ENCODE measurements around the gene SLC16A5.

SLC16A5 gene

DNA sequence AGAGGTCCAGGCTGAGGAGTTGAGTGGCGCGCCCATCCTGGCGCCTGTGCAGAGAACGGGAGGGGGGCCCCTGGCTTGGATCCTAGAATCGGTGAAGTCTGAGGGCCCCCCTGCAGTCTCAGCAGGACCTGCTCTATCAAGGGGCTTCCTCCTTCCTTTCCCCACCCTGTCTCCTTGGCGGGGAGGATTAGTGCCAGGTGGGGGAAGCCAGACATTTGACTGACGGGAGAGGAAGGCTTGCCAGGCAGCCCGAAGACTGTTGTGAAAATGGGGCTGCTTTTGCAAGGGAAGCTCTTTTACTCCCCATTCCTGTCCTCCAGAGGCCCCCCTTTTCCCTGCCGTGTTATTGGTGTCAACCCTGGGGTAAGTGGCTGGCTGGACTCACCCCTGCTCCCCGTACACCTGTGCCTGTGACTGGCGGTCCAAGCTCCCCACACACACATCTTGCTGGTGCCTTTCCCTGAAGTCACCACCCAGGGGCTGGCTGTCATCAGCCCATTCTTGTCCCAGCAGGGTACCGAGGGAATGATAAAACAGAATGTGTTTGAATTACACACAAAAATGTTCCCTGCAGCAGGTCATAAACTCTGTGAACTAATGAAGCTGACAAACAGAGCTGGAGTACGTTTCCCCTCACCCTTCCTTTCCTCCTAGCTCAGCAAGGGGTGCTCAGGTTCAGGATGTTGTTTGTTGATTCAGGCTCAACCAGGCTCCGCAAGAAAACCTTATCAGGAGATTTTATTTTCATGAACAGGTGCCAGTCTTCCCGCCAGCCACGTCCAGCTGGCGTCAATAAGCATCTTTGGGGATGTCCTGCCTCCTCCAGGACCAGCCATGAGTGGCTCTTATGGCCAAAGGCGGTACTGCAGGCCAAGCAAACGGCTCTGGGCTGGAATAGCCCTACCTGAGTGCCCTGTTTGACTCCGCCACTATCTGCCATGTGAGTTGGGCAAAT, 17.6 kb downstream of the SLC16A5 start:
- DNase-seq (ENCODE audit: insufficient read length, low spot score) (peak; percentile 83), FAIRE-seq (peak; percentile 67)

DNA sequence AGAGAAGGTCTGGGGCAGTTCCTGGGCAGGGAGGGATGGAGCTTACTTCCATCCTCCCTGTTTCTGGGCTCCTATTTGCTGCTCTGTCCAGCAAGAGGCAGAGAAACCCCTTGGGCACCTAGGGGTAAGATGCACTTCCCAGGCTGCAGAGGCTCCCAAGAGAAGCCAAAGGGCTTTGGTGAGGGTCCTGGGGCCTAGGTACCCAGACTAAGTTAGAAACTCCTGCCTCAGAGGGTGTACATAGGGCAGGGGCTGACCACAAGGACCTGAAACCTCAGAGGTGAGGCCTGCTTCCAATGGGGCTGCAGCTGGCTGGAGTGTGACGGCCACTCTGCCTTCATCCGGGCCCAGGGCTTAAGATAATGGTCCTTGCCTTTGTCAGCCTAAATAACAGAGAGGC, 20.4 kb downstream of the SLC16A5 start:
- FAIRE-seq (no peak), DNase-seq (ENCODE audit: insufficient read length, low spot score) (no peak)
- no peak for TF ChIP-seq POLR2A (IDR thresholded peaks at IDR 0.05; ENCODE audit: low read depth, low read length)

More for the DNA sequence above, 17.6 kb downstream of the SLC16A5 start:
- no peak for TF ChIP-seq POLR2A (IDR thresholded peaks at IDR 0.05; ENCODE audit: low read depth, low read length)

DNA sequence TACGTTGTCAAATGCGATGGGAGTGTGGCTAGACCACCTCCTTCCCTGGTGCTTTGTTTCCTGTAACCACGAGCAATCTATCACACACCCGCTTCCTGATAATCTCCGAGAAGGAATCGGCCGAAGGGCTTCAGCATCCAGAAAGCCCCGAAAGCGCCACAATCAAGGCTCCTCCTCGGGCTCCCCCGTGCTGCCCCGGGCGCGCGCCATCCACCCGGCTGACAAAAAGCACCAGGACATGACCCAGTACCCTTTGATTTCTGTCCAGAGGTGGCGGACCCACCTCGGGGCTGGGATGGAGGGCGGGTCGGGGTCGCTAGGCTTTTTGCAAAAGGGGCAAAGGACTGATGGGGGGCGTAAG, 21.3 kb downstream of the SLC16A5 start:
- FAIRE-seq (no peak), DNase-seq (ENCODE audit: insufficient read length, low spot score) (no peak)
- TF ChIP-seq POLR2A (IDR thresholded peaks at IDR 0.05; ENCODE audit: low read depth, low read length), result no peak

DNA sequence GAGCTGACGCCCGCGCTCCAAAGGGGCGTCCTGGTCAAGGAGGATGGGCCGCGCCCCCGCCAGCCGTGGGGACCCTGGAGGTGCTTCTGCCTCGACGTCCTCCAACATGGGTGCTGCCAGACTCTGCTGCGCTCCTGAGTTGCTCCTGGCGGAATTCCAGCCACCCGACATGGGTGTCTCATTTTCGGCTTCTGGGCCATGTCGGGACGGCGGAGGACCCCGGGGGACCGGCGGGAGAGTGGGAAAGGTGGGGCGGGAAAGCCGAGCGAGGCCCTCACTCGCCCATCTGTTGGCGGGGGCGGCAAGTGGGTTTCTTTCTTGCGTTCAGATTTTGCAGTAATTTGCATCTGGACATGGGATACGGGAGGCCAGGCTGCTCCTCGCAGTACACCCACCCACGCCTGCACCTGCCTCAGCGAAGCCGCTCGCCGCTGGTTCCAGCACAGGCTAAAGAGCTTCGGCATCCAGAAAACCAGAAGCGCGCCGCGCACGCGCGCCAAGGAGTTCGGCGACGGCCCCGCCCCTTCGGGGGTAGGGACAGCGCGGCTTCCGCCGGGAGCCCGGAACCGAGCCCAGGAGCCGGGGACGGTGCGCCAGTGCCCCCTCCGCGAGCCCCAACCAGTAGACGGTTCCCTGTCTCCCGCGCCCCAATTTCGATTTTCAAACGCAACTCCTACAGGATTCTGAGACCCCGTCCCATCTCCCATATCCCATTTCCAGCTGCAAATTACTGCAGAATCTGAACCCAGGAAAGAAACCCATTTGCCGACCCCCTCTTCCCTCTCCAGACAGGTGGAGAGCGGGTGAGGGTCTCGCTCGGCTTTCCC, 21.9 kb downstream of the SLC16A5 start, which contains the start of gene ARMC7:
ARMC7 (plus strand) TSS at position 563 of the 827 bp plus-strand sequence. CDS start 320 bp downstream, outside the sequence.
- peak; percentile 98 for DNase-seq (ENCODE audit: insufficient read length, low spot score)
- FAIRE-seq, result no peak
- TF ChIP-seq POLR2A (IDR thresholded peaks at IDR 0.05; ENCODE audit: low read depth, low read length), result peak; percentile 84

GRCh38 chr17:75110234-75110937, 22.6 kb downstream of the SLC16A5 start:
- DNase-seq (ENCODE audit: insufficient read length, low spot score), result no peak
- no peak for FAIRE-seq
- no peak for TF ChIP-seq POLR2A (IDR thresholded peaks at IDR 0.05; ENCODE audit: low read depth, low read length)

DNA sequence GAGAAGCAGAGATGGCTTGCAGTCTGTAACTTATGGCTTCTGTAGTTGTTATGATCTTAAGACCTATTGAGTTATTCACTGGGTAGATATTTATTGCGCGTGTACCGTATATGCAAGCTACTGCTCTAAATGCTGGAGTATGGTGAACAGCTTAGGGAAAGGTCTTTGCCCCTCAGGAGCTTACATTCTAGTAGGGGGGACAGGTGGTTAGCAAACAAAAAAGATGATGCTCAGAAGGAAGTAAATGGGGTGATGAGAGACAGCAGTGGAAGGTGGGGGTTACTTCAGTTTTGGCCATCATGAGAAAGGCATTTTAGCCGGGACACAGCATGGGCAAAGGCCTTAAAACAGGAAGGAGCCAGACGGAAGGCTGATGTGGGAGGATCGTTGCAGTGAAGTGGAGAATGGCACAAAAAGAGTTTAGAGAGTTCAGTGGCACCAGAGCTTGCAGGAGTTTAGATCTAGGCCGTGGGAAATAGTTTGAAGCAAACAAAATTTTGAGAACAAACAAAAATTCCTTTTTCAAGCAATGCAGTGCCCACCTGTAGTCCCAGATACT, 24.1 kb downstream of the SLC16A5 start:
- FAIRE-seq (no peak), DNase-seq (ENCODE audit: insufficient read length, low spot score) (no peak)
- no peak for TF ChIP-seq POLR2A (IDR thresholded peaks at IDR 0.05; ENCODE audit: low read depth, low read length)

DNA sequence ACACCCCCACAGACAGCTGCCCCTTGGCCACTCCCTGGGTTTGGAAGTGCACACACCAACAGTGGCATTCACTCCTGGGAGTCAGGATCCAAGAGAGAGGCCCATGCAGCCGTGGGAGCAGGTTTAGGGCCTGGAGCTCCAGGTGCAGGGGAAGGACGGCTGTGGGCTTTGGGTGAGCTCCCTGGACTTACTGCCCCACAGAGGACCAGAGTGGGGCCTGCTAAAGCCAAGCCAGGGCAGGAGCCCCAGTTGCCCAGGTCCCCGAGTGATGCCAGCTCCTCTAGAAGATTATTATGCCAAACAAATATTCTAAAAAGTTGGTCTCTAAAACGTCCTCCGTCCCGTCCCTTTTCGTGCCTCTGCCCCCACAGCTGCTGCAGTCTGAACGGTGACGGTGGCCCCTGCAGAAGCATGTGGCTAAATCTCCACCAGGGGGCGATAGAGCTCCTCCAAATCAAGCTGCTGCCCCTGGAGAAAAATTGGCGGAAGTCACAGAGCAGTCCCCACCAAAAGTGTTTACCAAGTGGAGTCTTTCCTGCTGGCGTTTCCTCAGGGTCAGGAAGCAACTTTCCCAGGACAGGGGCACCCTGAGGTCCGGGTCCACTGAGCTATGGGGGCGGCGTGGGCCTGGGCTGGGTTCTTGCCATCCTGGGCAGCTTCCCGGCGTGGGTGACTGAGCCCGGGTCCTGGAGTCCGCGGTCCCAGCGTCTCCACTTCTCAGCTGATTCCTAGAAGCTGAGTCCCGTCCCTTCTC, 26.2 kb downstream of the SLC16A5 start:
- peak; percentile 11 for FAIRE-seq
- no peak for TF ChIP-seq POLR2A (IDR thresholded peaks at IDR 0.05; ENCODE audit: low read depth, low read length)
- DNase-seq (ENCODE audit: insufficient read length, low spot score), result peak; percentile 80

- no peak for TF ChIP-seq POLR2A (IDR thresholded peaks at IDR 0.05; ENCODE audit: low read depth, low read length)
- FAIRE-seq (no peak), DNase-seq (ENCODE audit: insufficient read length, low spot score) (no peak)
Observed at GRCh38 chr17:75114552-75115314, 27.0 kb downstream of the SLC16A5 start.

DNA sequence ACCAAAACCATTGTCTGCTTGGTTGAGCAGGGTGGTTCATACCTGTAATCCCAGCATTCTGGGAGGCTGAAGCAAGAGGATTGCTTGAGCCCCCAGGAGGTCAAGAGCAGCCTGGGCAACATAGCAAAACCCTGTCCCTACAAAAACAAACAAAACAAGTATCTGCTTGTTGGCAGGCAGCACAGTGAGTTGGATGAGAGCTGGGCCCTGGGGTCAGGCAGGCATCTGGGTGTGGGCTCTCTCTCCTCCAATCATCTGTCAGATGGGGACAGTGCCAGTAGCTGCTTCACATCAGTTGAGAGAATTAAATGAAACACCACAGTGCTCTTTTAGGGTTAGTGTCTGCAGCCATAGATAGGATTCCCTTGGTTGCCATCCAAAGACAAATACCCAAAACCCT, 27.8 kb downstream of the SLC16A5 start:
- TF ChIP-seq POLR2A (IDR thresholded peaks at IDR 0.05; ENCODE audit: low read depth, low read length), result no peak
- DNase-seq (ENCODE audit: insufficient read length, low spot score), result no peak
- no peak for FAIRE-seq

- FAIRE-seq (no peak), DNase-seq (ENCODE audit: insufficient read length, low spot score) (no peak)
- TF ChIP-seq POLR2A (IDR thresholded peaks at IDR 0.05; ENCODE audit: low read depth, low read length), result no peak
Observed at GRCh38 chr17:75116737-75117136, 29.0 kb downstream of the SLC16A5 start.

GRCh38 chr17:75118307-75118706, 30.6 kb downstream of the SLC16A5 start:
- FAIRE-seq, result no peak
- no peak for DNase-seq (ENCODE audit: insufficient read length, low spot score)
- TF ChIP-seq POLR2A (IDR thresholded peaks at IDR 0.05; ENCODE audit: low read depth, low read length), result no peak
